Measurements from ENCODE around the gene COIL.
"Not testable (repeated sequence)": the region's sequence is repeated elsewhere in the genome, so short reads cannot be mapped to it uniquely, and the experiment has no call there.

Gene COIL

DNA sequence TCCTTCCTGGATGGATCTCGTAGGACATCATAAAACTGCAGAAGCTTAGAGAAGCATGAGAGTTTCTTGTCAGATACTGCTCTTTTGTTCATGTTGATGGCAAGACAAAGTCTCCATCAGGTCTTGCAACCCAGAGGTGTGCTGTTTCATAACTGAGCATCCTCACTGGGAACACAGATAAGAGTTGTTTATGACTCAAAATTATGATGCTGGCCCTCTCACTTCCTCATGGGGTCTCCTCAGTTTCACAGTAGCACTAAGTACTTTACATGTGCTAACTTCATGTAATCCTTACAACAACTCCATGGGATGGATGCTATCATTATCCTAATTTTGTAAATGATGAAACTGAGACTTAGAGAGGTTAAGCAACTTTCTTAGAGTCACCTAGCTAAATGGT is 31.5 kb upstream of the COIL start:
- no peak overlapping the region for H3K4me3 ChIP-seq (ENCODE audit: low read depth, low read length)
- DNase-seq (ENCODE audit: low read depth) = no peak
- TF ChIP-seq CTCF (IDR thresholded peaks at IDR 0.05; ENCODE audit: control insufficient read depth, extremely low read depth, insufficient read depth) = no peak

DNA sequence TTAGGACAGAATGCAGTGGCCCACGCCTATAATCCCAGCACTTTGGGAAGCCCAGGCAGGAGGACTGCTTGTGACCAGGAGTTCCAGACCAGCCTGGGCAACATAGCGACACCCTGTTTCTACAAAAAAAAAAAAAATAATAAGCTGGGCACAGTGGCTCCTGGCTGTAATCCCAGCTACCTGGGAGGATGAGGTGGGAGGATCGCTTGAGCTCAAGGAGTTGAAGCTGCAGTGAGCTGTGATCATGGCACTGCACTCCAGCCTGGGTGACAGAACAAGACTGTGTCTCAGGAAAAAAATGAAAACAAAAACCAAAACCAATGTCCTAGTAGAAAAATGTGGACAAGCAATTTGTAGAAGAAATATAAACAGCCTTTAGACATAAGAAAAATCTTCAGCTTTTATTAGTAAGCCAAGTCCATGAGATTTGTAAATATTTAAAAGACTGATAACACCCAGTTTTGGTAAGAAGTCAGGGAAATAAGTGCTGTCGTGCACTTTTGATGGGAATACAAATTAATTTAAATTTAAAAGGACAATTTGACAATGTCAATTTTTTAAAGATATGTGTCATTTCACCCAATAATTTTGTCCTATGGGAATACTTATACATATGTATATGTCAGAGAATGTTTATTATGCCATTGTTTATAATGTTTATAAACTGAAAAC is 28.2 kb upstream of the COIL start:
- no peak for DNase-seq (ENCODE audit: low read depth)
- H3K4me3 ChIP-seq (ENCODE audit: low read depth, low read length) = no peak overlapping the region
- no peak for TF ChIP-seq CTCF (IDR thresholded peaks at IDR 0.05; ENCODE audit: control insufficient read depth, extremely low read depth, insufficient read depth)

DNA sequence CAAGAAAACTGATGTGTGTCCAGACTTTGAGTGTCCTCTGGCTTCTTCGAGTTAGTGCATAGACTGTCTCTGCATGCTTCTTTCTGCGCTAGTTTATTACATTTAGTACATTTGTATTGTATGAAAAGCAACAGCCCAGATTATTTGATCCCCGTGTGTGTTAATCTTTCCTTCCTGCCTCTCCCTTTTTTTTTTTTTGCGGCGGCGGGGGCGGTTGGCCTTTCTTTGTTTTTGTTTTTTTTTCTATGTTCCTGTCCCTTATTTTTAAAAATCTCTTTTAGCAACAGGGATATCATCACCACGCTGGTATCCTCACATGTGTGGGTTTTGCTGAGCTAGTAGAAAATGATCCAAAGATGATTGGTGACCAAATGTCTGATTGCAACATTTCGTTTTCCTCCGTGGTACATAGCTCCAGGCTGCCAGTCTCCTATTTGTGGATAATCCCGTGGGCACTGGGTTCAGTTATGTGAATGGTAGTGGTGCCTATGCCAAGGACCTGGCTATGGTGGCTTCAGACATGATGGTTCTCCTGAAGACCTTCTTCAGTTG is 26.5 kb upstream of the COIL start:
- no peak overlapping the region for H3K4me3 ChIP-seq (ENCODE audit: low read depth, low read length)
- TF ChIP-seq CTCF (IDR thresholded peaks at IDR 0.05; ENCODE audit: control insufficient read depth, extremely low read depth, insufficient read depth) = no peak
- DNase-seq (ENCODE audit: low read depth) = no peak

DNA sequence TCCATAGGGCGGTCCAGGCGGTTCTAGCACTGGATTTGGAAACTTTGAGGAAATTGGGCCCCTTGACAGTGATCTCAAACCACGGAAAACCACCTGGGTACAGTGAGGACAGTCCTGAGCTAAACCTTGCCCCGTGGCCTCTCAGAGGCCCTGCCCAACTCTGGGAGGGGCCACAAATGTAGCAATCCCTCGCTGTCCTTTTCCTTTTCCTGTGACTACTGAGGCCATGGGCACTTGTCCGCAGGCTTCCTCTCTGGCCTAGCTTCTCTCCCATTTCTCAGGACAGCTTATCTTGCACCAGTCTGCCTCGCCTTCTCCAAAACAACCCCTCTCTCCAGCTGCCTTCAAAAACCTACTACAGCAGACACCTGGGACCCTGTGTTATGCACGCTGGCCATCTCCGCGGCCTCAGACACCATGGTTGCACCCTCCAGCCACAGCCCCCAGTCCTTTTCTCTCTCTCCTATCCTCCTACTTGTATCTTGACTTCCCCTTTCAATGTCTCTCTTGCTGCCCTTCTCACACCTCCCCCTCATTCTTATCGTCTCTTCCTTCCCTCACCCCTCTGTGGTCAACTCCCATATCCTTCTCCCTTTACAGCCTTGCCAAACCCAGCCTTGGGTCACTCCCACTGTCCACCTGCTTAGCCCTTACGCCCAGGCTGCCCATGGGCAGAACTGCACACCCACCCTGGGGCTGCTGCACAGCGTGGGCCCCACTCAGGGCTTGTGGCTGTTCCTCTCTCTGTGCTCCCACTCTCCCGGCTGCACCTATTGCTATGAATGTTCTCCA is 24.7 kb upstream of the COIL start:
- DNase-seq (ENCODE audit: low read depth) = no peak
- TF ChIP-seq CTCF (IDR thresholded peaks at IDR 0.05; ENCODE audit: control insufficient read depth, extremely low read depth, insufficient read depth) = no peak

DNA sequence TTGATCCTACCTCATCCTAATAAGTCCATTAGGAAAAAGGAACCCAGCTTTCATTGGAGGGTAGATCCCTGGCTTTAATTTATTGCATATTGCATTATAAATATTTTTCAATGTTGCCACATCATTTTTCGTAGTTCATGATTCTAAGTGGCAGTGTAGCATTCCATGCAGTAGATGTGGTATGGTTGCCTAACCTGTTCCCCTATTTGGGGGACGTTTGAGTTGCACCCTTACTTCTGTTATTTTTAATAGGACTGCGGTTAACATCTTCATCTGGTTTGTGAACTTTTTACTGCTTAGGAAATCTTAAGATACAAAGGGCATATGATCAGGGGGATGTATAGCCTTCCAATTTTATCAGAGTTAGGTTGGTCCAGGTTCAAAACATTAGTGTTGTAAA is 22.5 kb upstream of the COIL start:
- no peak for DNase-seq (ENCODE audit: low read depth)
- TF ChIP-seq CTCF (IDR thresholded peaks at IDR 0.05; ENCODE audit: control insufficient read depth, extremely low read depth, insufficient read depth) = no peak
- H3K4me3 ChIP-seq (ENCODE audit: low read depth, low read length) = no peak overlapping the region

More for the DNA sequence above, 24.7 kb upstream of the COIL start:
- H3K4me3 ChIP-seq (ENCODE audit: low read depth, low read length) = no peak overlapping the region

DNA sequence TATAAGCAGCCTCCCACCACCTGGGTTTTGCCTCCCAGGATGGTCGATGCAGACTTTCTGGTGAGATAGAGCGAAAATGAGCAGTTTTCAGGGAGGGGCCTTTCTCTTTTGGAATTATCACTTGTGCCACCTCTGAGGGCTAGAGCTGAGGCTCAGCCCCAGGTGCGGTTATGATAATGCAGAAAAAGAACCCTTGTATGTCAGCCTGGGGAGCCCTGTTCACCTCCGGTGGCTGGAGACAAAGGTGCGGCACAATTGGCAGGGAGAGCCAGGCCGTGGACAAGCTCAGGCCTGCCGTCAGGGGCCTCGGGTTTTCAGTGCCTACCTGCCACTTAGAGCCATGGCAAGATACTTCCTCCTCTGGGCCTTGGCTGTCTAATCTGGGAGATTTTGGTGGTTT is 21.5 kb upstream of the COIL start:
- no peak for TF ChIP-seq CTCF (IDR thresholded peaks at IDR 0.05; ENCODE audit: control insufficient read depth, extremely low read depth, insufficient read depth)
- H3K4me3 ChIP-seq (ENCODE audit: low read depth, low read length) = no peak overlapping the region
- DNase-seq (ENCODE audit: low read depth) = no peak

DNA sequence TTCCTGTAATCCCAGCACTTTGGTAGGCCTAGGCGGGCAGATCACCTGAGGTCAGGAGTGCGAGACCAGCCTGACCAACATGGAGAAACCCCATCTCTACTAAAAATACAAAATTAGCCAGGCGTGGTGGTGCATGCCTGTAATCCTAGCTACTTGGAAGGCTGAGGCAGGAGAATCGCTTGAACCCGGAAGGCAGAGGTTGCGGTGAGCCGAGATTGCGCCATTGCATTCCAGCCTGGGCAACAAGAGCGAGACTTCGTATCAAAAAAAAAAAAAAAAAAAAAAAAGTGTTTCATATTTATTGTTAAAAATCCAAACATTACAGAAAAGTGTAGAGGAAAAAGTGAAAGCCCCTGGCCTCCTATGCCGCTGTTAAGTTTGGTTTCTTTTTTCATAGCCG is 19.7 kb upstream of the COIL start:
- H3K4me3 ChIP-seq (ENCODE audit: low read depth, low read length); DNase-seq (ENCODE audit: low read depth): not testable (repeated sequence)
